Body of pancreas (tissue), 4 donors: Measurements from ENCODE around the gene OR8B4. TPM values are rescaled to one million over a fixed set of nuclear protein-coding genes. Genes with fewer than 3 reads are reported as not detected.

Source experiments
- ATAC-seq: fragments of 150-250 bp; one replicate; pipeline ENCODE4 v1.9.1; 2016
- DNase-seq, 4 donors: peaks; one replicate each; pipeline ENCODE4 v3.0.0-alpha.2; 2019
- H3K27ac ChIP-seq, 4 donors: fragments of 200-600 bp; sonication (generic); 1 replicate in 3 of 4; 2 replicates in 1 of 4; pipeline versions ENCODE4 v1.5.1 to v1.6.1; 2016 to 2019; ENCODE audit warnings: mild to moderate bottlenecking in 1 of 4, mixed read lengths in 1 of 4, moderate library complexity in 1 of 4
- H3K27me3 ChIP-seq, 2 donors: fragments of 200-600 bp; sonication (generic); one replicate each; pipeline ENCODE4 v1.6.0; 2016; ENCODE audit warnings: mild to moderate bottlenecking in 1 of 2
- H3K36me3 ChIP-seq, 2 donors: fragments of 200-600 bp; sonication (generic); replicated peaks in 1 of 2; 2 replicates each; pipeline ENCODE4 v1.5.1; 2016; ENCODE audit warnings: low read depth in 2 of 2; ENCODE audit not compliant: insufficient read depth in 1 of 2
- H3K4me1 ChIP-seq: fragments of 200-600 bp; sonication (generic); one replicate; pipeline ENCODE4 v1.6.0; 2016
- H3K4me3 ChIP-seq, 2 donors: fragments of 200-600 bp; sonication (generic); 1 replicate in 1 of 2; 2 replicates in 1 of 2; pipeline ENCODE4 v1.5.1; 2016 to 2019
- H3K9me3 ChIP-seq, 3 donors: fragments of 200-600 bp; sonication (generic); 1 replicate in 2 of 3; 2 replicates in 1 of 3; pipeline ENCODE4 v1.5.1; 2016
- POLR2A ChIP-seq, 3 donors: fragments of 450-650 bp; IDR thresholded peaks; one replicate each; pipeline ENCODE4 v1.6.1; 2016; ENCODE audit warnings: antibody characterized with exemption in 3 of 3, mild to moderate bottlenecking in 2 of 3
- WGBS, 2 donors: methylation state at CpG; one replicate each; pipeline ENCODE4 v1.1.5; 2017; 5-methylcytosine and 5-hydroxymethylcytosine counted together
- intact Hi-C: fragments of 100-400 bp; cut with DNase I; formaldehyde crosslinking; loops from one replicate; pipeline ENCODE4 v1.15.1; 2023
- total RNA-seq, 2 donors: library from RNA; depleted of rRNA; stranded (reverse); fragments of >200 nt; gene quantifications; one replicate each; pipeline ENCODE4 v1.1.0, GENCODE V29; 2016
- TF ChIP-seq, protein P1 (sequence below), 7 experiments: fragments of 450-650 bp in 4 of 7; fragments of 200-600 bp in 3 of 7; sonication (generic) in 3 of 7; IDR thresholded peaks; one replicate each; pipeline ENCODE4 v1.5.1; 2016 to 2019; ENCODE audit warnings: antibody characterized with exemption in 7 of 7

Gene OR8B4
- total RNA-seq, 2 donors from 2014 or later, result not detected

DNA sequence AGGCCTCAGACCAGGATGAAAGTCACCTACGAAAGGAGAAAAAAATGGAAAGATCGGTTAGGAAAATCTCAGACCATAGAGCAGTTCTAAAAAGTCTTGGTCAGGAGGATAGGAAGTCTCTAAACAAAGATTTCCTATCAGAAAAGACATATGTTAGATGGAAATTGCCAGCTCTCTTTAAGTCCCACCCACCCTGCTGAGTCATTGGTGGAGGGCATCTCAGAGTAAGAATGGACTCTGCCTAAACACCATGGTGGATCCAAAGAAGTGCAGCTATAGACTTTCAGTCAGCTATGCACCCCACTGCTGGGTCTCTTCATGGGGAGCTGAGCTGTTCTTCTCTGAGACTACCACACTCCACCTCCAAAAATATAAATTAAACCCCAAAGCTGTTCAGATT, 44.1 kb downstream of the OR8B4 start:
- ATAC-seq (no peak), DNase-seq (no peak)
- Histone ChIP-seq H3K27ac (no peak overlapping the region), H3K4me1 (no peaks in the 10 kb centered on the region), H3K4me3 (no peak overlapping the region), H3K36me3 (no peaks in the 10 kb centered on the region), H3K9me3 (no peaks in the 10 kb centered on the region), H3K27me3 (no peaks in the 10 kb centered on the region)
- WGBS, 2 donors, result 90 to 94% methylated on average over 2 of the region's 2 CpGs
- intact Hi-C loops, result no loop called here
- no peak for TF ChIP-seq POLR2A (IDR thresholded peaks at IDR 0.05)
- TF ChIP-seq, protein P1, sequence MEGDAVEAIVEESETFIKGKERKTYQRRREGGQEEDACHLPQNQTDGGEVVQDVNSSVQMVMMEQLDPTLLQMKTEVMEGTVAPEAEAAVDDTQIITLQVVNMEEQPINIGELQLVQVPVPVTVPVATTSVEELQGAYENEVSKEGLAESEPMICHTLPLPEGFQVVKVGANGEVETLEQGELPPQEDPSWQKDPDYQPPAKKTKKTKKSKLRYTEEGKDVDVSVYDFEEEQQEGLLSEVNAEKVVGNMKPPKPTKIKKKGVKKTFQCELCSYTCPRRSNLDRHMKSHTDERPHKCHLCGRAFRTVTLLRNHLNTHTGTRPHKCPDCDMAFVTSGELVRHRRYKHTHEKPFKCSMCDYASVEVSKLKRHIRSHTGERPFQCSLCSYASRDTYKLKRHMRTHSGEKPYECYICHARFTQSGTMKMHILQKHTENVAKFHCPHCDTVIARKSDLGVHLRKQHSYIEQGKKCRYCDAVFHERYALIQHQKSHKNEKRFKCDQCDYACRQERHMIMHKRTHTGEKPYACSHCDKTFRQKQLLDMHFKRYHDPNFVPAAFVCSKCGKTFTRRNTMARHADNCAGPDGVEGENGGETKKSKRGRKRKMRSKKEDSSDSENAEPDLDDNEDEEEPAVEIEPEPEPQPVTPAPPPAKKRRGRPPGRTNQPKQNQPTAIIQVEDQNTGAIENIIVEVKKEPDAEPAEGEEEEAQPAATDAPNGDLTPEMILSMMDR (IDR thresholded peaks at IDR 0.05), result no peak

DNA sequence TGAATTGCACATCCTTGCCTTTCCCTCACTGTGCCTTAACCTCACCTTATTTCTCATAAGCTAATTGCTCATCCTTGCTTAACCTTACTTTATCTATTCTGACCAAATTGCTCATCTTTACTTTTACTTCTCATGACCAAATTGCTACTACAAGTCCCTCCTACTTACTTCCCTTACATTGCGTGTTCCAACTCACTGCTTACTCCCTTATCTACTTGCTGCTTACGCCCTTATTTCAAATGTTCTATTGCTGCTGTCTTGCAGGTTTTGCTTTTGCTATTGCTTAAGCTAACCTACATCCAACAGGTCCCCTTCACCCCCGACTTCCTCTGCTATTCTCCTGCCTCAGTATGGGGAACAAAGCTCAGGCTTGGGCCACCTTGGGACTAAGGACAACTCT, 48.4 kb downstream of the OR8B4 start:
- no peaks in the 10 kb centered on the region for H3K36me3 ChIP-seq
- no peaks in the 10 kb centered on the region for H3K27me3 ChIP-seq
- no peaks in the 10 kb centered on the region for H3K9me3 ChIP-seq
- no peak for TF ChIP-seq POLR2A (IDR thresholded peaks at IDR 0.05)
- TF ChIP-seq, protein P1 (IDR thresholded peaks at IDR 0.05), result no peak
- DNase-seq (no peak), ATAC-seq (no peak)
- no peaks in the 10 kb centered on the region for H3K4me1 ChIP-seq
- WGBS, 2 donors, result 45 to 61% methylated on average over 3 of the region's 3 CpGs
- H3K4me3 ChIP-seq, result no peak overlapping the region
- no peak overlapping the region for H3K27ac ChIP-seq
- intact Hi-C loops, result no loop called here

Other genes with a start within 250 kb of the OR8B4 start
- gene OR10D3, start 241.5 kb downstream of the OR8B4 start, total RNA-seq, result not detected
- gene OR8G1, start 183.8 kb downstream of the OR8B4 start, total RNA-seq, result not detected
- not detected for gene OR8G5, start 168.5 kb downstream of the OR8B4 start, total RNA-seq
- gene OR8D1, start 110.9 kb downstream of the OR8B4 start, total RNA-seq, result not detected
- gene OR8D2, start 104.7 kb downstream of the OR8B4 start, total RNA-seq, result not detected
- not detected for gene OR8B2, start 40.4 kb downstream of the OR8B4 start, total RNA-seq
- not detected for gene OR8B3, start 25.8 kb downstream of the OR8B4 start, total RNA-seq
- not detected for gene OR8B8, start 20.8 kb upstream of the OR8B4 start, total RNA-seq
- gene OR8B12, start 118.8 kb upstream of the OR8B4 start, total RNA-seq, result not detected
- not detected for gene OR8A1, start 145.1 kb upstream of the OR8B4 start, total RNA-seq
- gene PANX3, start 186.6 kb upstream of the OR8B4 start, total RNA-seq, result not detected
- gene TBRG1, start 198.0 kb upstream of the OR8B4 start, total RNA-seq, result 10 to 100 TPM; 18.9 to 23.4 TPM
- 10 to 100 TPM in 1 of 2 donors, 1 to 10 TPM in 1; 9.6 to 11.9 TPM for gene SIAE, start 248.9 kb upstream of the OR8B4 start, total RNA-seq
- 1 to 10 TPM; 1.3 to 2.6 TPM for gene SPA17, start 249.0 kb upstream of the OR8B4 start, total RNA-seq